NCI-H2196 treated with DMSO at 0.1 percent for 48 hours (cell line): Measurements from ENCODE around the gene SPATA31D3.
"Not testable (repeated sequence)": the region's sequence is repeated elsewhere in the genome, so short reads cannot be mapped to it uniquely, and the experiment has no call there.

ENCODE experiments used
- DNase-seq: peaks from one replicate; lab custom pipeline; 2025; ENCODE audit not compliant: unreplicated experiment; lab: John Stamatoyannopoulos, UW

The SPATA31D3 gene

DNA sequence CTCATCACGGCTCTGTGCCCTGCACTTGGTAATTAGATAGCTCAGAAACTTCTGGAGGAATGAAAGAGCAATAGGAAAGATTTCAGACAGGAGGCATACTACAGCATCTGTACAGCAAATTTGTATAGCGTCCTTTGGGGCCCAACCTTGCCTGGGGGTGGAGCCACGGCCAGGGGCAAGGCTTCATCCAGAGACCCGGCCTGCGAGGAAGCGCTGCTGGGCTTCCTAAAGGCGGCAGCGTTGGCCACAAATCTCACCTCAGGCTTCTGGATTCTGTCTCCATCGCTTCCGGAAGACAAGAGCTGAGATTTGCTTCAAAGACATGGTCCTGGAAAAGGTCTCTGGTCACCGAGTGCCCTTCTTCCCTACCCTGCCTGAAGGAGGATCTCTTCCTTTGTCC is 33.1 kb downstream of the SPATA31D3 start:
- DNase-seq: no peak

DNA sequence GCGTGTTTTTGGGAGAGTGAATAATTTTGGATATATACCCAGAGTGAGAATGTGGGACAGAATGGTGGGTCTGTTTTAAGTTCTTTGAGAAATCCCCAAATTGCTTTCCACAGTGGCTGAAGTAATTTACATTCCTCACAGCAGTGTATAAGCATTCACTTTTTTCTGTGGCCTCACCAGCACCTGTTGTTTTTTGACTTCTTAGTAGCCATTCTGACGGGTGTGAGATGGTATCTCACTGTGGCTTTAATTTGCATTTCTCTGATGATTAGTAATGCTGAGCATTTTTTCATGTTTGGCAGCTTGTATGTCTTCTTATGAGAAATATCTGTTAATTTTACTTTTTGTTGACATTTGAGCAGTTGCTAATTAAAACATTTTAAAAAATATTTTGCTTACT is 35.9 kb downstream of the SPATA31D3 start:
- DNase-seq: no peak

GRCh38 chr9:81980568-81980967 is 37.3 kb downstream of the SPATA31D3 start:
- no peak for DNase-seq

DNA sequence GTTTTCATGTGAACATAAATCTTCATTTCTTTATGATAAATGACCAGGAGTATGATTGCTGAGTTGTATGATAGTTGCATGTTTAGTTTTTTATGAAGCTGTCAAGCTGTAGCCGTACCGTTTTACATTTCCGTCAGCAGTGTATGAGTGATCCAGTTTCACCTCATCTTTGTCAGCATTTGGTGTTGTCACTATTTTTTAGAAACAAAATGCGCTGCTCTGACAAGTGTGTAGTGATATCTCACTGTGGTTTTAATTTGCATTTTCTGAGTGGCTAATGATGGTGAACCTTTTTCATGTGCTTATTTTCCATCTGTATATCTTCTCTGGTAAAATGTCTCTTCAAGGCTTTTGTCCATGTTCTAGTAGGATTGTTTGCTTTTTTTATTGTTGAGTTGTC is 38.6 kb downstream of the SPATA31D3 start:
- no peak for DNase-seq

GRCh38 chr9:81984928-81985327 is 41.6 kb downstream of the SPATA31D3 start:
- no peak for DNase-seq

- DNase-seq: no peak
Measured at GRCh38 chr9:81986051-81986450, 42.8 kb downstream of the SPATA31D3 start.

DNA sequence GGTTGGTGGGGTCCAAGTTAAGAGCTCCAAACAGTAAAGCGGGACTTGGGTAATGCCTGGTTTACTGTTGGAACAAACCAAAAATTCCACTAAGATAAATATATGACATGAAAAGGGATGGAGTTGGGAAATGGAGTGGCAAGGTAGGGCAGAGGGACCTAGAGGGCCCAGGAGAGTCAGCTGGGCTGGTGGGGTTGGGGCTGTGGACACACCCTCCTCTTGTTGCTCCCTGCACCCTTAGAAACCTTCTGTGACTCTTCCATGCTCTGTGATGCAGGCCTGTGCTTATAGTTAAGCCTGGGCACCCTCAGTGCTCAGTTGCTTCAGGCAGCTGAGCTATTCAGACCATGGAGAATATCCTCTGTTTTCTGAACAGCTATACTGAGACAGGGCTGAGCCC is 45.2 kb downstream of the SPATA31D3 start, which contains the start of gene SPATA31D1:
Gene SPATA31D1 (plus strand): TSS at position 301 of the 400 bp plus-strand sequence. CDS start 47 bp downstream, at position 348.
- not testable (repeated sequence) for DNase-seq

- DNase-seq: no peak
Measured at GRCh38 chr9:81989700-81990099, 46.4 kb downstream of the SPATA31D3 start.

DNA sequence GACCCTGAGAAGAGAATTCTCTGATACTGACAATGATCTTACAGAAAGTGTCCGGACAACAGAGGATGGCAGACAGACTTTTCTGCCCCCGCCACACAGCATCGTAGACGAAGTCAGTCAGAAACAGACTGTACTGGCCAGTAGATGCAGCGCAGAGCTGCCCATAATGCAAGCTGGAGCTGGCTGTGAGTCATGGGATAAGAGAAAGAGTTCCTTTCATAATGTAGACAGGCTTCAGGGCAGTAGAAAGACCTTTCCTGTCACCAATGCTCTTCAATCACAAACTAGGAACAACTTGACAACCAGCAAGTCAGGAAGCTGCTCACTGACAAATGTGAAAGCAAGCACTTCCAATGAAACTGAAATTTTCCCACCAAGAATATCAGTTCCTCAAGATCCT is 50.4 kb downstream of the SPATA31D3 start:
- no peak for DNase-seq
